ENCODE measurements around the gene COA1. TPM values are rescaled to one million over a fixed set of nuclear protein-coding genes. Genes with fewer than 3 reads are reported as not detected.
"Not testable (repeated sequence)": the region's sequence is repeated elsewhere in the genome, so short reads cannot be mapped to it uniquely, and the experiment has no call there.

The COA1 gene
- total and polyA plus RNA-seq, 9 of the 15 experiments (the other 6 are each of a cell fraction or from before 2014, with no cell fraction given): 98.9 to 463 (median 181) TPM

- ATAC-seq; H3K4me2 ChIP-seq (ENCODE audit: insufficient read depth, low read length); POLR2A ChIA-PET; H3K9ac ChIP-seq (ENCODE audit: insufficient read depth in 1 of 2, low read depth in 2 of 2, low read length in 2 of 2); FAIRE-seq; H3K4me3 ChIP-seq; H3K27me3 ChIP-seq (ENCODE audit: control insufficient read depth in 2 of 2, insufficient read depth in 2 of 2, low read length in 2 of 2); H4K20me1 ChIP-seq (replicated peaks; ENCODE audit: control insufficient read depth, insufficient read depth, low read length); H3K9me1 ChIP-seq (ENCODE audit: control insufficient read depth, insufficient read depth, low read length); H3K9me3 ChIP-seq (replicated peaks; ENCODE audit: control insufficient read depth, insufficient read depth, low read depth, low read length); H3K4me1 ChIP-seq (replicated peaks in 1 of 2; ENCODE audit: control insufficient read depth in 2 of 2, insufficient read depth in 2 of 2, low read length in 2 of 2); BruUV-seq (replicated peaks); intact Hi-C loops (cut with micrococcal nuclease); CTCF ChIA-PET (ENCODE audit: low intra/inter-chr PET ratio); DNase-seq (ENCODE audit: extremely low read depth in 1 of 4, low spot score in 3 of 4); H3K79me2 ChIP-seq (ENCODE audit: control insufficient read depth, insufficient read depth, low read length); H2AFZ ChIP-seq (ENCODE audit: low read depth, low read length); H3K27ac ChIP-seq (ENCODE audit: extremely low read depth, low read depth, low read length); in situ Hi-C loops (cut with MboI): not testable (repeated sequence)
- TF ChIP-seq ZNF316 (IDR thresholded peaks at IDR 0.05) (peak; percentile 32; the same call in 1 of the 2 replicates), POLR2B (IDR thresholded peaks at IDR 0.05; ENCODE audit: low read depth, partially characterized antibody) (peak; percentile 61), POLR2A (conservative IDR thresholded peaks at IDR 0.05) (peak; percentile 60), SUPT5H (IDR thresholded peaks at IDR 0.05) (peak; percentile 55)
- 91% methylated on average over 3 of the region's 3 CpGs for WGBS (ENCODE audit: insufficient coverage, low coverage, missing lambda C conversion rate)
- peaks cover 75% of the 10 kb centered on the region for H3K36me3 ChIP-seq (ENCODE audit: control insufficient read depth, insufficient read depth, low read length)
These were observed 101.5 kb downstream of the COA1 start for GRCh38 chr7:43627798-43628197.

DNA sequence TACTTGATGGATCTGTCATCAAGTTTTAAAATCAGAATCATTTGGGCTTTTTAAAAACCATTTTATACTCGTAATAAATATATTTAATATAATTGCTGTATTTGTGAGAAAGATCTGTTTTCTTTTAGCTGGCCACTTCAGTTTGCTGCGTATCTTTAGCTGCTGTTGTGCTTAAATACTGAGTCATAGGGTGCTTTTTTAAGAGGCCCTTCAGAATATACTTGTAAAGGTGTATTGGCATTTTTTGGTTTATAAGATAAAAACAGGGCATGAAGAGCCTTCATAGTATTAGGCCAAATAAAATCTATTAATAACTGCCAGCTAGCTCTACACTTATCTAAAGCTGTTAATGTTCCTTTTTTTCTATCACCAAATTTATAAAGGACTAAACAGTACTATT, 102.6 kb downstream of the COA1 start:
- no peaks in the 10 kb centered on the region for H3K4me1 ChIP-seq (replicated peaks in 1 of 2; ENCODE audit: control insufficient read depth in 2 of 2, insufficient read depth in 2 of 2, low read length in 2 of 2)
- CTCF ChIA-PET (ENCODE audit: low intra/inter-chr PET ratio): no interaction called here
- H2AFZ ChIP-seq (ENCODE audit: low read depth, low read length): no peak overlapping the region
- H3K4me3 ChIP-seq: no peak overlapping the region
- H3K79me2 ChIP-seq (ENCODE audit: control insufficient read depth, insufficient read depth, low read length): no peaks in the 10 kb centered on the region
- no peaks in the 10 kb centered on the region for H3K27me3 ChIP-seq (ENCODE audit: control insufficient read depth in 2 of 2, insufficient read depth in 2 of 2, low read length in 2 of 2)
- H3K27ac ChIP-seq (ENCODE audit: extremely low read depth, low read depth, low read length): no peak overlapping the region
- H3K4me2 ChIP-seq (ENCODE audit: insufficient read depth, low read length): no peak overlapping the region
- H3K9me3 ChIP-seq (replicated peaks; ENCODE audit: control insufficient read depth, insufficient read depth, low read depth, low read length): no peaks in the 10 kb centered on the region
- DNase-seq (ENCODE audit: extremely low read depth in 1 of 4, low spot score in 3 of 4) (no peak), ATAC-seq (no peak), FAIRE-seq (no peak)
- H3K36me3 ChIP-seq (ENCODE audit: control insufficient read depth, insufficient read depth, low read length): peaks cover 70% of the 10 kb centered on the region; the same call in 2 of the 3 replicates
- H3K9ac ChIP-seq (ENCODE audit: insufficient read depth in 1 of 2, low read depth in 2 of 2, low read length in 2 of 2): no peak overlapping the region
- intact Hi-C loops (cut with micrococcal nuclease) (no loop called here), in situ Hi-C loops (cut with MboI) (no loop called here)
- H3K9me1 ChIP-seq (ENCODE audit: control insufficient read depth, insufficient read depth, low read length): no peaks in the 10 kb centered on the region
- POLR2A ChIA-PET: interaction anchor here (0.6 to 1.5 kb wide), 2 partner anchors 8 to 27 kb away, joined by 3 read pairs; no protein-coding TSS in a partner anchor
- no TSS peak for BruUV-seq (replicated peaks)
- H4K20me1 ChIP-seq (replicated peaks; ENCODE audit: control insufficient read depth, insufficient read depth, low read length): no peaks in the 10 kb centered on the region
- WGBS (ENCODE audit: insufficient coverage, low coverage, missing lambda C conversion rate): 88% methylated on average over 2 of the region's 2 CpGs
- TF ChIP-seq NR3C1 (CRISPR knock-in tag; IDR thresholded peaks at IDR 0.05) (no peak), SREBF1 (IDR thresholded peaks at IDR 0.05; ENCODE audit: borderline replicate concordance, low read depth, low read length) (no peak), NFE2L1 (tag; IDR thresholded peaks at IDR 0.05; ENCODE audit: borderline replicate concordance, low read depth) (no peak)
- TF ChIP-seq, protein P1, sequence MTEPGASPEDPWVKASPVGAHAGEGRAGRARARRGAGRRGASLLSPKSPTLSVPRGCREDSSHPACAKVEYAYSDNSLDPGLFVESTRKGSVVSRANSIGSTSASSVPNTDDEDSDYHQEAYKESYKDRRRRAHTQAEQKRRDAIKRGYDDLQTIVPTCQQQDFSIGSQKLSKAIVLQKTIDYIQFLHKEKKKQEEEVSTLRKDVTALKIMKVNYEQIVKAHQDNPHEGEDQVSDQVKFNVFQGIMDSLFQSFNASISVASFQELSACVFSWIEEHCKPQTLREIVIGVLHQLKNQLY (CRISPR knock-in tag; conservative IDR thresholded peaks at IDR 0.05): no peak
- TF ChIP-seq, protein P2, sequence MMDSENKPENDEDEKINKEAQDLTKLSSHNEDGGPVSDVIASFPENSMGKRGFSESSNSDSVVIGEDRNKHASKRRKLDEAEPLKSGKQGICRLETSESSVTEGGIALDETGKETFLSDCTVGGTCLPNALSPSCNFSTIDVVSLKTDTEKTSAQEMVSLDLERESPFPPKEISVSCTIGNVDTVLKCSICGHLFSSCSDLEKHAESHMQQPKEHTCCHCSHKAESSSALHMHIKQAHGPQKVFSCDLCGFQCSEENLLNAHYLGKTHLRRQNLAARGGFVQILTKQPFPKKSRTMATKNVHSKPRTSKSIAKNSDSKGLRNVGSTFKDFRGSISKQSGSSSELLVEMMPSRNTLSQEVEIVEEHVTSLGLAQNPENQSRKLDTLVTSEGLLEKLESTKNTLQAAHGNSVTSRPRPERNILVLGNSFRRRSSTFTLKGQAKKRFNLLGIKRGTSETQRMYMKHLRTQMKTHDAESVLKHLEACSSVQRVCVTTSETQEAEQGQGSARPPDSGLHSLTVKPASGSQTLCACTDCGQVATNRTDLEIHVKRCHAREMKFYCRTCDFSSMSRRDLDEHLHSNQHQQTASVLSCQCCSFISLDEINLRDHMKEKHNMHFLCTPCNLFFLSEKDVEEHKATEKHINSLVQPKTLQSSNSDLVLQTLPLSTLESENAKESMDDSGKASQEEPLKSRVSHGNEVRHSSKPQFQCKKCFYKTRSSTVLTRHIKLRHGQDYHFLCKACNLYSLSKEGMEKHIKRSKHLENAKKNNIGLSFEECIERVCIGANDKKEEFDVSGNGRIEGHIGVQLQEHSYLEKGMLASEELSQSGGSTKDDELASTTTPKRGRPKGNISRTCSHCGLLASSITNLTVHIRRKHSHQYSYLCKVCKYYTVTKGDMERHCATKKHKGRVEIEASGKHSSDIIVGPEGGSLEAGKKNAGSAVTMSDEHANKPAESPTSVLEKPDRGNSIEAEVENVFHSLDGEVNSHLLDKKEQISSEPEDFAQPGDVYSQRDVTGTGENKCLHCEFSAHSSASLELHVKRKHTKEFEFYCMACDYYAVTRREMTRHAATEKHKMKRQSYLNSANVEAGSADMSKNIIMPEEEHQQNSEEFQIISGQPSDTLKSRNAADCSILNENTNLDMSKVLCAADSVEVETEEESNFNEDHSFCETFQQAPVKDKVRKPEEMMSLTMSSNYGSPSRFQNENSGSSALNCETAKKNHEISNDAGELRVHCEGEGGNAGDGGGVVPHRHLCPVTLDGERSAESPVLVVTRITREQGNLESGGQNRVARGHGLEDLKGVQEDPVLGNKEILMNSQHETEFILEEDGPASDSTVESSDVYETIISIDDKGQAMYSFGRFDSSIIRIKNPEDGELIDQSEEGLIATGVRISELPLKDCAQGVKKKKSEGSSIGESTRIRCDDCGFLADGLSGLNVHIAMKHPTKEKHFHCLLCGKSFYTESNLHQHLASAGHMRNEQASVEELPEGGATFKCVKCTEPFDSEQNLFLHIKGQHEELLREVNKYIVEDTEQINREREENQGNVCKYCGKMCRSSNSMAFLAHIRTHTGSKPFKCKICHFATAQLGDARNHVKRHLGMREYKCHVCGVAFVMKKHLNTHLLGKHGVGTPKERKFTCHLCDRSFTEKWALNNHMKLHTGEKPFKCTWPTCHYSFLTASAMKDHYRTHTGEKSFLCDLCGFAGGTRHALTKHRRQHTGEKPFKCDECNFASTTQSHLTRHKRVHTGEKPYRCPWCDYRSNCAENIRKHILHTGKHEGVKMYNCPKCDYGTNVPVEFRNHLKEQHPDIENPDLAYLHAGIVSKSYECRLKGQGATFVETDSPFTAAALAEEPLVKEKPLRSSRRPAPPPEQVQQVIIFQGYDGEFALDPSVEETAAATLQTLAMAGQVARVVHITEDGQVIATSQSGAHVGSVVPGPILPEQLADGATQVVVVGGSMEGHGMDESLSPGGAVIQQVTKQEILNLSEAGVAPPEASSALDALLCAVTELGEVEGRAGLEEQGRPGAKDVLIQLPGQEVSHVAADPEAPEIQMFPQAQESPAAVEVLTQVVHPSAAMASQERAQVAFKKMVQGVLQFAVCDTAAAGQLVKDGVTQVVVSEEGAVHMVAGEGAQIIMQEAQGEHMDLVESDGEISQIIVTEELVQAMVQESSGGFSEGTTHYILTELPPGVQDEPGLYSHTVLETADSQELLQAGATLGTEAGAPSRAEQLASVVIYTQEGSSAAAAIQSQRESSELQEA (IDR thresholded peaks at IDR 0.05; ENCODE audit: low read depth): no peak
